Mesodermal cell (in vitro differentiated cells): ENCODE results near the gene ALLC.

Experiments
- H3K27ac ChIP-seq: 2 replicates; pipeline ENCODE4 v1.7.0; 2013; ENCODE audit warnings: mild to moderate bottlenecking, low read depth, low read length, moderate library complexity; ENCODE audit not compliant: severe bottlenecking
- H3K36me3 ChIP-seq: 2 replicates; pipeline ENCODE4 v1.7.1; 2013; ENCODE audit warnings: mild to moderate bottlenecking, low read length, moderate library complexity; ENCODE audit not compliant: control insufficient read depth, insufficient read depth
- H3K4me1 ChIP-seq: one replicate; pipeline ENCODE4 v1.7.1; 2013; ENCODE audit warnings: mild to moderate bottlenecking, low read length; ENCODE audit not compliant: insufficient read depth, control insufficient read depth, poor library complexity, severe bottlenecking
- H3K4me3 ChIP-seq: 2 replicates; pipeline ENCODE4 v1.7.0; 2013; ENCODE audit warnings: low read length, control low read depth, mild to moderate bottlenecking; ENCODE audit not compliant: insufficient read depth, poor library complexity, severe bottlenecking; ENCODE audit errors: extremely low read depth
- H3K9me3 ChIP-seq: 2 replicates; pipeline ENCODE4 v1.7.1; 2013; ENCODE audit warnings: mild to moderate bottlenecking, low read length, moderate library complexity; ENCODE audit not compliant: control insufficient read depth
- WGBS, 2 experiments: methylation state at CpG; one replicate each; pipeline ENCODE4 v1.1.5; 2013; ENCODE audit warnings: missing lambda C conversion rate in 2 of 2; ENCODE audit not compliant: insufficient coverage in 2 of 2; 5-methylcytosine and 5-hydroxymethylcytosine counted together

ALLC gene

DNA sequence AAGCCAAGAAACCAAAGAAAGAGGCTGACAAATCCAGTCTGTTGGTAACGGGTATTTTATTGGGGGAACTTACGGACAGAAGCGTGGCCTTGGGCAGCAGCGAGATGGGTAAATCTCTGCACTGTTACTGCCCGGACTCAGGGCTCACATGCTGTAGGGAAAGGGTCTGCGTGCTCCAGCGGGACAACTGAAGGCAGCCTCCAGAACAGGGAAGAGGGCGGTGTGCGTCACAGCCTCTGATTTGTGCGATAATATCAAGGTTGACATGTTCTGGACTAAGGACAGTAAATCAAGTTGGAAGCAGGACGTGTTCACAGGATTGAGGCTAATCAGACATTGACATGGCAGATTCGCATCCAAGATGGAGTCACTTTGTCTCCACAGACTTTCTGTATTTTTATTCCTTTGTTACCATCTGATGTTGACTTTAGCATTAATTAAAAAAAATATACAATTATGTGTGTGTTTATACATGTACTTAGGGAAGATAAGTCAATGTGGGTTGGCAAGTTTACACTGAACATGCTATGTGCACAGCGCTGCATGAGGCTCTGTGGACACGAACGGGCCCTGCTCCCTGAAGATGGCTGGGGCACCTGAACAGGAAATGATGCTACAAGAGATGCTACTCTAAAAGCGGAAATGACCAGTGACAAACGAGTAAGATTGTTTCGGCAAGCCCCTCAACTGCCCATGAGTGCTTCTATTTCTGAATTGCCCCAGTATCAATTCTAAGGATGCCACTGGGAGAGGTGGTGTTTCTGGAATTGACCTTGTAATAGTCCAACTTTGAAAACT, 22.7 kb downstream of the ALLC start:
- no peaks in the 10 kb centered on the region for H3K4me1 ChIP-seq
- H3K27ac ChIP-seq = no peak overlapping the region
- no peak overlapping the region for H3K4me3 ChIP-seq
- WGBS, 2 experiments = 92 to 93% methylated on average over 17 of the region's 18 CpGs
- no peaks in the 10 kb centered on the region for H3K9me3 ChIP-seq
- no peaks in the 10 kb centered on the region for H3K36me3 ChIP-seq

DNA sequence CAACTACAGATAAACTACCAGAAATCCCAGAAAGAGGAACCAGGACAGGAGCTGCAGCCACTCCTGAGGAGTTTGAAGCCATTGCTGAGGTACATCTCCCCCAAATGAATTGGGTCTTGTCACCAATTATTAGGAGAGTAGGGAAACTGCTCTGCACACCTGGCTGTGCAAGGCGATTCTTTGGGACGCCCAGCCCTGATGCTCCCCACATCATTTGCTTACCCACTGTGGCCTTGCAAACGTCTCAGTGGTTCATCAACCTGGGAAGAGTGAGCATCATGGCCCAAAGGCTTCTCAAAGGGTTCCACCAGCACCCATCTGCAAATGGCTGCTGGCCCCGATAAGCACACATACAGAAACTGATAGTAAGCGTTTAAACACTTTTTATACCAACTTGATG, 23.6 kb downstream of the ALLC start:
- no peaks in the 10 kb centered on the region for H3K4me1 ChIP-seq
- no peaks in the 10 kb centered on the region for H3K9me3 ChIP-seq
- no peak overlapping the region for H3K4me3 ChIP-seq
- H3K27ac ChIP-seq = no peak overlapping the region
- H3K36me3 ChIP-seq = no peaks in the 10 kb centered on the region
- whole genome bisulfite sequencing, 2 experiments = 83 to 96% methylated on average over 3 to 4 of the region's 5 CpGs

DNA sequence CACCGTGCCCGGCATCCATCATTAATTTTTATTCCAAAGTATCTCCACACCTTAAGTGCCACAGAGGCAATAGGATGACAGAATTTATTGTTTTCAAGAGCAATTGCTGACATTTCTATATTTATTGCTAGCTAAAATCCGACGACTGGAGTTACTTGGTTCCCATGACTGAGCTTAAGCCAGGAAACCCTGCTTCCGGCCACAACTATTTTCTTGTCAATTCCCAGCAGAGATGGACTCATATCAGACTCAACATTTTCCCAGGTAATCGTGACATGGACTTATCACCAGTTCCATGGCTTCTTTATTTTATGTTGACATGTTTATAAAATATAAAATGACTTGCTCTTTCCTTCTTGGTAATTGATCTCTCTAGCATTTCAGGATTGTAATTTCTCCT, 24.8 kb downstream of the ALLC start:
- WGBS, 2 experiments = 90 to 91% methylated on average over 3 of the region's 6 CpGs
- Histone ChIP-seq H3K36me3 (no peaks in the 10 kb centered on the region), H3K27ac (no peak overlapping the region), H3K4me1 (no peaks in the 10 kb centered on the region), H3K9me3 (no peaks in the 10 kb centered on the region), H3K4me3 (no peak overlapping the region)

DNA sequence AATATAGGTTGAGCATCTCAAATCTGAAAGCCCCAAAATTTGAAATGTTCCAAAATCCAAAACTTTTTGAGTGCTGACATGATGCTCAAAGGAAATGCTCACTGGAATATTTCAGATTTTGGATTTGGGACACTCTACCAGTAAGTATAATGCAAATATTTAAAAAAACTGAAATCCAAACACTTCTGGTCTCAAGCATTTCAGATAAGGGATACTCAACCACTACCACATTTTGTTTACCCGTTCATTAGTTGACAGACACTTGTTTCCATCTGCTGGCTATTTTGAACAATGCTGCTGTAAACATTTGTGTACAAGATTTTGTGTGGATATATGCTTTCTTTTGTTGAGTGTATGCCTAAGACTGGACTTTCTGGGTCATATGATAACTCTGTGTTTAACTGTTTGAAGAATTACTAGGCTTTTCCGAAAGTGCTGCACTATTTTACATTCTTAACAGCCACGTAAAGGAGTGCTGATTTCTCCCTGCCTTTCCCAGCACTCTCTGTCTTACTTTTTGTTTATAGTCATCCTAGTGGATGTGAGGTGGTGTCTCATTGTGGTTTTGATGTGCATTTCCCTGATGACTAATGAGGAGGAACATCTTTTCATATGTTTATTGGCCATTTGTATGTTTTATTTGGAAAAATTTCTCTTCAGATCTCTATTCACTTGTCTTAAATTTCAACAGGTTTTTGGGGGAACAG, 25.9 kb downstream of the ALLC start:
- 80 to 92% methylated on average over 1 to 2 of the region's 3 CpGs for WGBS, 2 experiments
- Histone ChIP-seq H3K4me1 (no peaks in the 10 kb centered on the region), H3K27ac (no peak overlapping the region)

DNA sequence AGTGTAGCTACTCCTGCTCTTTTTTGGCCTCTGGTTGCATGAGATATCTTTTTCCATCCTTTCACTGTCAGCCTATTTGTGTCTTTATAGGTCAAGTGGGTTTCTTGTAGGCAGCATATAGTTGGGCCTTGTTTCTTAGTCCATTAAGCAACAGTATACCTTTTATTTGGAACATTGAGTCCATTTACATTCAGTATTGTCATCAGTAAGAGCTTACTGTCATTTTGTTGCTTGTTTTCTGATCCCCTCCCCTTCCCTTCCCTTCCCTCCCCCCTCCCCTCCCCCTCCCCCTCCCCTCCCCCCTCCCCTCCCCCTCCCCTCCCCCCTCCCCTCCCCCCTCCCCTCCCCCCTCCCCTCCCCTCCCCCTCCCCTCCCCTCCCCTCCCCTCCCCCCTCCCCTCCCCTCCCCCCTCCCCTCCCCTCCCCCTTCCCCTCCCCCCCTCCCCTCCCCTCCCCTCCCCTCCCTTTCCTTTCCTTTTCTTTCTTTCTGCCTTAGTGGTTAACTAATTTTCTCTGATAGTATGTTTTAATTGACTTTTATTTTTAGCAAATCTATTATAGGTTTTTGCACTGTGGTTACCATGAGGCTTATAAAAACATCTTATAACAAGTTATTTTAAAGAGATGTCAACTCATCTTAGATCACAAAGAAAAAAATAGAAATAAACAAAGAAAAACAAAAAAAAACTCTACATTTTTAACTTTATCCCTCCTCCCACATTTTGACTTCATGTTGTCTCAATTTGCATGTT, 32.2 kb downstream of the ALLC start:
- Histone ChIP-seq H3K9me3 (no peaks in the 10 kb centered on the region), H3K36me3 (no peaks in the 10 kb centered on the region), H3K4me1 (no peaks in the 10 kb centered on the region), H3K4me3 (no peak overlapping the region), H3K27ac (no peak overlapping the region)

More for the DNA sequence above, 25.9 kb downstream of the ALLC start:
- no peaks in the 10 kb centered on the region for H3K36me3 ChIP-seq
- no peak overlapping the region for H3K4me3 ChIP-seq
- no peaks in the 10 kb centered on the region for H3K9me3 ChIP-seq

DNA sequence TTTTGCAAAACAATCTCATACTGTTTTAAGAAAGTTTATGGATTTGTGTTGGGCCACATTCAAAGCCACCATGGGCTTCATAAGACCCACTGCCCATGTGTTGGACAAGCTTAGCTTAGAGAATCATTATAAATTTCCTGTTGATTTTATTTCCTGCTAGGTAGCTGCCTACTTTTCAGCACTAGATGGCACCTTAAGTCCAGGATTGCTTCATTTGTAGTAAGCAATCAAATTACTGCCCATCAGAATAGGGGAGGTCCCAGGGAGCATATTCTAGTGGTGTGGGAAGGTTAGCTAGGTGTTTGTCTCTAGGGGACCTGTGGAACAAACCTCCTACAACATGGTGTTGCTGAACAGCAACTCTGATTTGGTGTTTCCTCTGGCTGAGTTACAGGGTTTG, 34.4 kb downstream of the ALLC start:
- H3K27ac ChIP-seq = no peak overlapping the region
- no peaks in the 10 kb centered on the region for H3K4me1 ChIP-seq
- H3K9me3 ChIP-seq = no peaks in the 10 kb centered on the region
- H3K4me3 ChIP-seq = no peak overlapping the region
- no peaks in the 10 kb centered on the region for H3K36me3 ChIP-seq

DNA sequence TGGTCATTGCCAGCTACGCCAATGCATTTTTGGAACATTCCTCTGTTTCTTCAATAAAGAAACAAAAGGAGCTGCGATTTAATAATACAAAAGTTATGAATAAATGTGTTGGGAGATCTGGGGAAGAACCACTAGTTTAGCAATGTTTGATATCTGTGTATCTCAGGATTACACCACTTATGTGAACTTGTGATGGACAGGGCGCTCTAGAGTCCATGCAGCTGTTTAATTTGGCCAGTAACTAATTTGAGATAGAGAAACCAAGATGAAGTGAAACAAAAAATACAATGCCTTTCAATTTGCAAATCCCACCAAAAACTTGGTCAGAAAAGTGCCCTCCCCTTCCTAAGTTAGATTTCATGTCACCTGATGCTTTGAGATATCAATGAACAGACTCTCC, 38.5 kb downstream of the ALLC start:
- H3K9me3 ChIP-seq = no peaks in the 10 kb centered on the region
- no peak overlapping the region for H3K4me3 ChIP-seq
- no peak overlapping the region for H3K27ac ChIP-seq
- no peaks in the 10 kb centered on the region for H3K36me3 ChIP-seq
- WGBS, 2 experiments = 100% methylated on average over 1 of the region's 3 CpGs
- H3K4me1 ChIP-seq = no peaks in the 10 kb centered on the region

DNA sequence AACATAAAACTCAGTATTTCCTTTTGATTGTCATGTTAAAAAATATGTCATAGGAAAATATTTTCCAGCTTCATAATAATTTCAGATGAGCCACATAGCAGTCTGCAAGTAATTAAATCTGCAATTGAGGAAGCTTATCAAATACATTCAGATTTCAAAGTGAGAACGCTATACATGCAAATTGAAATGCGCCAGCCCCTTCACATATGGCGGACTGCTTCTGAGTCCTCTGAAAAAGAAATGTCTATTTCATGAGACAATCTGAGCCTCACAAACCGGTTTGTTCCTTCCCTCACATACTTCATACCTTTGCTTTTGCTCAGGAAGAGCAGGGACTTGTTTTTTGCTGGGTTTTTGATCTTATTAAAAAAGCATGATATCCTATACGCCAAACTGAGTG, 43.1 kb downstream of the ALLC start:
- no peaks in the 10 kb centered on the region for H3K4me1 ChIP-seq
- WGBS, 2 experiments = 75 to 92% methylated on average over 2 to 4 of the region's 5 CpGs
- no peak overlapping the region for H3K4me3 ChIP-seq
- H3K9me3 ChIP-seq = no peaks in the 10 kb centered on the region
- no peak overlapping the region for H3K27ac ChIP-seq
- H3K36me3 ChIP-seq = no peaks in the 10 kb centered on the region

DNA sequence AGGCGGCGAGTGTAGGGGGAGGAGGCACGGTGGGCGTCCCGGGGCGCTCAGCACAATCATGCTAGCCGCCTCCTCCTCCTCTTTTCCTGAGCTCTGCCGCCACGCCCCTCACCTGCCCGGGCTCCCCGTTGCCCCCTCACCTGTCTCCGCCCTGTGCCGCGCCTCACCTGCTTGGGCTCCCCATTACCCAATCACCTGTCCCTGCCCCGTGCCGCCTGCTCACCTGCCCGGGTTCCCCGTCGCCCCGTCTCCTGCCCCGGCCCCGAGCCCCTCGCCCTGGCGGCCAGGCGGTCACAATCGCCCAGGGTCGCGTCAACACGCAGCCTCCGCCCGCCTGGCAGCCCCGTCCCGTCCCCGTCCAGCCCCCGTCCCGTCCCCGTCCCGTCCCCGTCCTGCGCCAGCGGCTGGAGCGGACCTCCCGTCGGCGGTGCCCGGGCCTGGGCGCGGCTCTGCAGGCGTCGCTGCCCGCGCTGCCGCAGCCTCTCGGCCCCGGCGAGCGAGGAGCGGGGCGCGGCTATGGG, 45.3 kb downstream of the ALLC start, which contains the start of gene DCDC2C:
Gene DCDC2C, plus strand, starts transcription at position 340 of the 521 bp plus-strand sequence. Its CDS starts 177 bp downstream, at position 517.
- no peak within 1 kb of the TSS for H3K4me3 ChIP-seq
- no peak within 1 kb of the TSS for H3K27ac ChIP-seq
- H3K36me3 ChIP-seq = no peaks in the 10 kb centered on the region
- no peaks in the 10 kb centered on the region for H3K9me3 ChIP-seq
- WGBS, 2 experiments = 46 to 69% methylated on average over 46 to 49 of the region's 60 CpGs
- H3K4me1 ChIP-seq = no peaks in the 10 kb centered on the region

DNA sequence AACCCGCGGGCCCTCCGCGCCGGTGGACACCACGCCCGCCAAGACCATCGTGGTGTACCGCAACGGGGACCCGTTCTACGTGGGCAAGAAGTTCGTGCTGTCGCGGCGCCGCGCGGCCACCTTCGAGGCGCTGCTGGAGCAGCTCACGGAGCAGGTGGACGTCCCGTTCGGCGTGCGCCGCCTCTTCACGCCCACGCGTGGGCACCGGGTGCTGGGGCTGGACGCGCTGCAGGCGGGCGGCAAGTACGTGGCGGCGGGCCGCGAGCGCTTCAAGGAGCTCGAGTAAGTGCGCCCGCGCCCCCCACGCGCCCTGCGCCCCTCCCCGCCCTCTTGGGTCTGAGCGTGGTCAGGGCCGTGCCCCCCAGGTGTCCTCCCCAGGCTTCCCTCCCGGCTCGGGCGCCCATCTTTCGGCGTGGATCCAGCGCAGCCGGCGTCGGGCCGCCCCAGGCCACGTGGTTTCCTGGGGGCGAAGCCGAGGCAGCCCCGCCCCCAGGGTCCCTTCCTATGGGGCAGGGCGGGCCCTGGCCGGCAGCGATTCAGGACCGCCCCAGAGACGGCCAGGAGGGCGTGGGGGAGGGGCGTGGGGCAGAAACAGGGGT, 45.9 kb downstream of the ALLC start:
- 81 to 84% methylated on average over 40 to 64 of the region's 73 CpGs for WGBS, 2 experiments
- H3K4me1 ChIP-seq = no peaks in the 10 kb centered on the region

More for the DNA sequence above, 45.9 kb downstream of the ALLC start:
- H3K36me3 ChIP-seq = no peaks in the 10 kb centered on the region
- H3K27ac ChIP-seq = no peak overlapping the region
- no peaks in the 10 kb centered on the region for H3K9me3 ChIP-seq
- no peak overlapping the region for H3K4me3 ChIP-seq
